T47D (cell line): ENCODE measurements around the gene GNB1L.

Experiments used
- DNase-seq, 2 experiments: peaks; one replicate each; pipeline versions ENCODE4 v3.0.0 to v3.0.0-alpha.2; 2011 to 2012; ENCODE audit warnings: low read depth in 1 of 2, low spot score in 1 of 2
- JUND ChIP-seq: IDR thresholded peaks from 2 replicates; pipeline ENCODE4 v1.6.1; 2012; ENCODE audit warnings: low read depth
- in situ Hi-C: cut with HindIII; loops from 2 replicates; pipeline ENCODE4 v1.10.0; 2016; ENCODE audit warnings: low sequenced_read_pairs, low pct_unique_long_range_greater_than_20kb

The GNB1L gene

GRCh38 chr22:19776433-19777031 lies 78.1 kb downstream of the GNB1L start:
- in situ Hi-C loops = no loop called here
- TF ChIP-seq JUND = no peak
- no peak for DNase-seq

- no peak for DNase-seq
- no peak for TF ChIP-seq JUND
- in situ Hi-C loops = no loop called here
Observed at GRCh38 chr22:19775496-19776325, 79.0 kb downstream of the GNB1L start.

GRCh38 chr22:19774628-19775027 lies 80.0 kb downstream of the GNB1L start:
- in situ Hi-C loops = no loop called here
- DNase-seq = no peak

DNA sequence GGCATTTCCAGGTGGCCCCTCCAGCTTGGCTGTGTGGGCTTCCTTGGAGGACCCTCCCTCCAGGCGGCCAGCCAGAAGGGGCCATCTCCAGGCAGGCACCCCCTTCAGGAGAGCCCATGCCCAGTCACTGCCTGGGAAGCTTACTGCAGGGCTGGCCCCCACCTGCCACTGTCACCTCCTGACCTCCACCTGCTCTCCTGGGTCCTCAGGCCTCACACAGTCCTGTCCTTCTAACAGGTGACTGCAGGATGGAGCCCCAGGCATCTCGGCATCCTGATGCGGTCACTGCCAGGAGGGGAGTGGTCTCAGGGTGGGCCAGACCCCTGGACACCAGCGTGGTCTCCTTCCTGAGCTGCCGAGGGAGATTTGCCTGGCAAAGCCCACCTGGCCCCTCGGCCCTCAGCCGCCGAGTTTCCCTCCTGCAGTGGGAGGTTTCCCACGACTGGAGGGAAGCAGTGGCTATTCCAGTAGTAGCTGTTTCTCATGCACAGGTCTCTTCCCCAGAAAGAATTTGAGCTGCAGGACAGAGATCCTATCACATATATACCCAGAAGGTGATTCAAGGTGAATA lies 81.1 kb downstream of the GNB1L start:
- in situ Hi-C loops = no loop called here
- no peak for TF ChIP-seq JUND
- DNase-seq = no peak

More at GRCh38 chr22:19774628-19775027, 80.0 kb downstream of the GNB1L start:
- TF ChIP-seq JUND = no peak

DNA sequence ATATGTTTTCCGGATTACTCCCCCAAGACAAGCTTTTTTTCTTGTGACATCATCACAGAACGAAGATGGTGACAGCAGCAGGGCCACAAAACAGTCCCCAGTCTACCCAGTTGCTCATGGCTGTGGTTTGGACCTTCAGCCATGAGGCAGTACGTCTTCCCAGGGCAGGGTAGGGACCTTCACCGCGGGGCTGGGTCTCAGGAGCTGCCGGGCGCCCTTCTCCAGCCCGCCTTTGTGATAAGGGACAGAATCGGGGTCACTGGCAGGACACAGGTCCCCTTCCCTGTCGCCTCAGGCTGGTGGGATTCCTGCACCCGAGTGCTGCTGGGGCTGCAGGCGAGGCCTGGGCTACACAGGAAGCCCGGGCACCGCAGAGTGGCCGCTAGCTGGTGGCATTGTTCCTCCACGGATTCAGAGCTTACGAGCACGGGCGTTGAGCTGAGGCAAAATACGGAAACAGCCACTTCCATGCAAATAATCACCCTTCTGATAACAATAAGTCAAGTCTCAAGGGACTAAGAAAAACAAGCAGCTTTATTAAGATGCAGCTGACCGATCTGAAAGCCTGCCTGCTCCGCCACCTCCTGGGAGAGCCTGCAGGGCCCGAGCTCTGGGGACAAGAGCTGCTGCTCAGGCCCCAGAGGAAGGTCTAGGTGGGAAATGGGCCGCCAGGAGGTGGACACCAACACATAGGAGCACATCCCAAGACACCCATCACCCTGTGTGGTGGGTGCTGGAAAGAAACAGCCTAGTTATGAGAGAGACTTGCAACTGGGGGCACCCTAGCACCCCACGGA lies 81.8 kb downstream of the GNB1L start:
- no peak for DNase-seq
- in situ Hi-C loops = no loop called here
- TF ChIP-seq JUND = no peak

GRCh38 chr22:19772422-19772672 lies 82.3 kb downstream of the GNB1L start:
- in situ Hi-C loops = no loop called here
- DNase-seq = no peak
- no peak for TF ChIP-seq JUND

- in situ Hi-C loops = no loop called here
- no peak for TF ChIP-seq JUND
- no peak for DNase-seq
Observed at GRCh38 chr22:19770349-19771220, 84.1 kb downstream of the GNB1L start.

- no peak for TF ChIP-seq JUND
- no peak for DNase-seq
- in situ Hi-C loops = no loop called here
Observed at GRCh38 chr22:19769393-19769715, 85.3 kb downstream of the GNB1L start.

DNA sequence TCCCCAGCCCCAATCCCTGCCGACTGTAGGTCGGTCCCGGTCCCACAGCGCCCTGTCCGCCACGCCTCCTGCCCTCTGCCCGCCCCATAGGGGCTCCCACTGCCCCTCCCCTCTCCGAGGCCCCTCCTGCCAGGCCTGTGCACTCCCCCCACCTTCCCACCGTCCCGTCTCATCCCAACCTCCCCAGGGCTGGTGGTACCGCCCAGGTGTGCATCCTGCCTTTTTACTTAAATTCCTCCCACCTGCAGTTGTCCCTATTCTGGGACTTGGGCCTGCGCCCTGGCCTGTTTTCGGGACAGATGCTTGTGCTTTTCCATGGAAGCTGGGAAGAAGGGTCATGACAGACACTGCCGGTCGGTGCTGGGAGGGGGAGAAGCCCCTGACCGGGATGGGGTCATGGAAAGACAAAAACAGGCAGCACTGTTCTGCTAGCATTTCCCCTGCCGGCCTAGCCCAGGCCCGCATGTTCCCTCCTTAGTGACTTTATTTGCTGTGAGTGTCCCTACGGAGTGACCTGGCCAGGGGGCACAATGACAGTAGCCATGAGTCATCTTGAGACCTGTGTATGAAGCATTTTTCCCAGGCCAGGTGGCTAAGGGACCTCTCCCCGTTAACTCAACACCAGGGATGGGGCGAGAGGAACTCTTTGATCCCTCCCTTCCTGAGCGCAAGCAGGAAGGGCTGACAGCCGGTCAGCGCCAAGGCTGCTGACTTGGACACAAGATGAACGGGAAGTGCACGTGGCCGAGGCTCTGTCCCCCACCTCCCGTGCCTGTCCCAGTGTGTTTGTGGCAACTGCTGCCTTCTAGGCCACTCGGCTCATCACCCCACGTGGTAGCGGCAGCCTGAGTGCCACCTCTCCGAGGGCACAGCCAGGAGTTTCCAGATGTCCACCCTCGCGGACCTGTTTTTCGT lies 87.0 kb downstream of the GNB1L start:
- no peak for DNase-seq
- TF ChIP-seq JUND = no peak

GRCh38 chr22:19766511-19767426 lies 87.9 kb downstream of the GNB1L start:
- no peak for TF ChIP-seq JUND
- in situ Hi-C loops = no loop called here
- DNase-seq = no peak

More for the DNA sequence above, 87.0 kb downstream of the GNB1L start:
- in situ Hi-C loops = no loop called here

DNA sequence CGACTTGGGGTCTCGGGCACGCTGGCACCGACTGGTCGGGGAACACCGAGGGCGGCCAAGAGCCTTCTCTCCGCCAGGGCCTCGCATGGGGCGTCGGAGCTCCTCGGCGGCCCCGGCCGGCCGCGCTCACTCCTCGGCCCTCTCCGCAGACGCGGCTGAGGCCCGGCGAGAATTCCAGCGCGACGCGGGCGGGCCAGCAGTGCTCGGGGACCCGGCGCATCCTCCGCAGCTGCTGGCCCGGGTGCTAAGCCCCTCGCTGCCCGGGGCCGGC lies 88.5 kb downstream of the GNB1L start:
- in situ Hi-C loops = no loop called here
- no peak for TF ChIP-seq JUND
- DNase-seq = no peak
